Fibroblast of skin of left quadriceps (primary cell): ENCODE measurements around the gene PSTPIP1.

Experiments
- DNase-seq, 2 experiments: peaks; one replicate each; pipeline ENCODE4 v3.0.0-alpha.2; 2013; ENCODE audit warnings: low read depth in 2 of 2

Gene PSTPIP1

GRCh38 chr15:76978522-76979330, 16.2 kb upstream of the PSTPIP1 start:
- DNase-seq = no peak

GRCh38 chr15:76979331-76979925, 15.5 kb upstream of the PSTPIP1 start:
- no peak for DNase-seq

GRCh38 chr15:76979996-76980520, 14.9 kb upstream of the PSTPIP1 start:
- no peak for DNase-seq

GRCh38 chr15:76982356-76982755, 12.6 kb upstream of the PSTPIP1 start:
- DNase-seq = no peak

- no peak for DNase-seq
Observed at GRCh38 chr15:76982756-76983155, 12.2 kb upstream of the PSTPIP1 start.

- no peak for DNase-seq
Observed at GRCh38 chr15:76983590-76984375, 11.1 kb upstream of the PSTPIP1 start.

- DNase-seq = no peak
Observed at GRCh38 chr15:76986743-76987142, 8.2 kb upstream of the PSTPIP1 start.

GRCh38 chr15:76987276-76987675, 7.7 kb upstream of the PSTPIP1 start:
- no peak for DNase-seq

GRCh38 chr15:76987896-76988860, 6.7 kb upstream of the PSTPIP1 start:
- DNase-seq = no peak

- no peak for DNase-seq
Observed at GRCh38 chr15:76988867-76989780, 5.8 kb upstream of the PSTPIP1 start.

- DNase-seq = no peak
Observed at GRCh38 chr15:76991048-76991447, 3.9 kb upstream of the PSTPIP1 start.

- no peak for DNase-seq
Observed at GRCh38 chr15:76991741-76992645, 2.9 kb upstream of the PSTPIP1 start.

- no peak for DNase-seq
Observed at GRCh38 chr15:76993114-76993725, 1.7 kb upstream of the PSTPIP1 start.

GRCh38 chr15:76994001-76994400, 925 bp upstream of the PSTPIP1 start:
- no peak for DNase-seq

GRCh38 chr15:76994496-76994895, 430 bp upstream of the PSTPIP1 start:
- DNase-seq = no peak

- DNase-seq = no peak
Observed at GRCh38 chr15:76996076-76996525, 1.2 kb downstream of the PSTPIP1 start.

GRCh38 chr15:76996526-76997401, 1.8 kb downstream of the PSTPIP1 start:
- DNase-seq = no peak
